H9 (cell line): ENCODE results near the gene ASXL1. TPM values are rescaled to one million over a fixed set of nuclear protein-coding genes. Genes with fewer than 3 reads are reported as not detected.

ENCODE experiments used
- DNase-seq: peaks from one replicate; pipeline ENCODE4 v3.0.0-alpha.2; 2017
- H2AFZ ChIP-seq: one replicate; pipeline ENCODE4 v1.6.1; 2013; ENCODE audit warnings: mild to moderate bottlenecking, low read length, control low read depth, moderate library complexity
- H2AK5ac ChIP-seq: 2 replicates; pipeline ENCODE4 v1.6.1; 2013; ENCODE audit warnings: low read length, control low read depth, mixed read lengths; ENCODE audit not compliant: insufficient read length
- H2BK120ac ChIP-seq: one replicate; pipeline ENCODE4 v1.6.1; 2013; ENCODE audit warnings: low read depth, mild to moderate bottlenecking, low read length, control low read depth, inconsistent platforms; ENCODE audit not compliant: poor library complexity, severe bottlenecking
- H2BK12ac ChIP-seq: 2 replicates; pipeline ENCODE4 v1.6.1; 2013; ENCODE audit warnings: low read length, control low read depth, mixed read lengths, low read depth; ENCODE audit not compliant: insufficient read length
- H2BK15ac ChIP-seq: 2 replicates; pipeline ENCODE4 v1.6.1; 2013; ENCODE audit warnings: low read depth, low read length, control low read depth
- H2BK20ac ChIP-seq: one replicate; pipeline ENCODE4 v1.6.1; 2013; ENCODE audit warnings: low read depth, mild to moderate bottlenecking, low read length, control low read depth, inconsistent platforms; ENCODE audit not compliant: poor library complexity, severe bottlenecking
- H2BK5ac ChIP-seq: 2 replicates; pipeline ENCODE4 v1.6.1; 2013; ENCODE audit warnings: low read length, control low read depth, mixed read lengths; ENCODE audit not compliant: insufficient read length
- H3K14ac ChIP-seq: 2 replicates; pipeline ENCODE4 v1.6.1; 2013; ENCODE audit warnings: low read length, control low read depth; ENCODE audit not compliant: insufficient read depth
- H3K18ac ChIP-seq: 2 replicates; pipeline ENCODE4 v1.6.1; 2013; ENCODE audit warnings: low read depth, mild to moderate bottlenecking, mixed read lengths, low read length, control low read depth; ENCODE audit not compliant: insufficient read length
- H3K23ac ChIP-seq: 2 replicates; pipeline ENCODE4 v1.6.1; 2013; ENCODE audit warnings: low read length, control low read depth, mixed read lengths, low read depth; ENCODE audit not compliant: insufficient read length
- H3K23me2 ChIP-seq: 2 replicates; pipeline ENCODE4 v1.6.1; 2013; ENCODE audit warnings: low read depth, mild to moderate bottlenecking, mixed read lengths, low read length, control low read depth; ENCODE audit not compliant: insufficient read length, poor library complexity, severe bottlenecking
- H3K27ac ChIP-seq: 2 replicates; pipeline ENCODE4 v1.5.1; 2013; ENCODE audit warnings: low read length, control low read depth, mixed read lengths, low read depth; ENCODE audit not compliant: insufficient read length
- H3K27me3 ChIP-seq: 2 replicates; pipeline ENCODE4 v1.6.1; 2013; ENCODE audit warnings: low read length, control low read depth, inconsistent platforms; ENCODE audit not compliant: insufficient read depth
- H3K4ac ChIP-seq: 2 replicates; pipeline ENCODE4 v1.6.1; 2013; ENCODE audit warnings: low read depth, mild to moderate bottlenecking, control low read depth, inconsistent platforms, low read length, moderate library complexity
- H3K4me1 ChIP-seq: 2 replicates; pipeline ENCODE4 v1.6.1; 2013; ENCODE audit warnings: low read length, control low read depth, inconsistent platforms; ENCODE audit not compliant: insufficient read depth
- H3K4me2 ChIP-seq: 2 replicates; pipeline ENCODE4 v1.6.1; 2013; ENCODE audit warnings: low read length, control low read depth, mixed read lengths; ENCODE audit not compliant: insufficient read length, insufficient read depth
- H3K56ac ChIP-seq: 2 replicates; pipeline ENCODE4 v1.6.1; 2013; ENCODE audit warnings: low read depth, mild to moderate bottlenecking, mixed read lengths, low read length, control low read depth; ENCODE audit not compliant: insufficient read length
- H3K79me1 ChIP-seq: 2 replicates; pipeline ENCODE4 v1.6.1; 2013; ENCODE audit warnings: low read depth, mild to moderate bottlenecking, moderate library complexity, low read length, control low read depth, inconsistent platforms; ENCODE audit not compliant: insufficient read depth, poor library complexity, severe bottlenecking
- H3K79me2 ChIP-seq: 2 replicates; pipeline ENCODE4 v1.6.1; 2013; ENCODE audit warnings: low read length, control low read depth, inconsistent platforms; ENCODE audit not compliant: insufficient read depth
- H3K9ac ChIP-seq: 2 replicates; pipeline ENCODE4 v1.6.1; 2013; ENCODE audit warnings: low read length, control low read depth, mixed read lengths; ENCODE audit not compliant: insufficient read length; ENCODE audit errors: extremely low read depth
- H3K9me3 ChIP-seq: one replicate; pipeline ENCODE4 v1.6.1; 2013; ENCODE audit warnings: low read depth, low read length, inconsistent platforms; ENCODE audit not compliant: control insufficient read depth
- H3T11ph ChIP-seq: one replicate; pipeline ENCODE4 v1.6.1; 2013; ENCODE audit warnings: mild to moderate bottlenecking, low read length, control low read depth, inconsistent platforms
- H4K20me1 ChIP-seq: one replicate; pipeline ENCODE4 v1.6.1; 2013; ENCODE audit not compliant: control insufficient read depth, insufficient read length, insufficient read depth
- H4K5ac ChIP-seq: 2 replicates; pipeline ENCODE4 v1.6.1; 2013; ENCODE audit warnings: low read depth, mild to moderate bottlenecking, mixed read lengths, low read length, control low read depth; ENCODE audit not compliant: insufficient read length
- H4K8ac ChIP-seq: replicated peaks from 2 replicates; pipeline ENCODE4 v1.6.1; 2013; ENCODE audit warnings: low read length, control low read depth, mixed read lengths, low read depth; ENCODE audit not compliant: insufficient read length
- H4K91ac ChIP-seq: 2 replicates; pipeline ENCODE4 v1.6.1; 2013; ENCODE audit warnings: low read depth, mild to moderate bottlenecking, moderate library complexity, mixed read lengths, low read length, control low read depth; ENCODE audit not compliant: insufficient read length
- H3K27ac Mint-ChIP-seq, 3 experiments: 2 replicates in 2 of 3; 3 replicates in 1 of 3; pipeline ENCODE4 v1.8.0; 2020 to 2021; ENCODE audit warnings: mixed read lengths in 3 of 3, mild to moderate bottlenecking in 1 of 3, moderate library complexity in 1 of 3
- H3K27me3 Mint-ChIP-seq: 2 replicates; pipeline ENCODE4 v1.8.0; 2021; ENCODE audit warnings: low read depth, mild to moderate bottlenecking, moderate library complexity, mixed read lengths
- H3K36me3 Mint-ChIP-seq, 3 experiments: 2 replicates in 2 of 3; 3 replicates in 1 of 3; pipeline ENCODE4 v1.8.0; 2020 to 2021; ENCODE audit warnings: low read depth in 3 of 3, mixed read lengths in 3 of 3; ENCODE audit not compliant: insufficient read depth in 1 of 3
- H3K4me1 Mint-ChIP-seq, 2 experiments: 2 replicates each; pipeline ENCODE4 v1.8.0; 2020; ENCODE audit warnings: mixed read lengths in 2 of 2
- H3K4me3 Mint-ChIP-seq, 2 experiments: 2 replicates in 1 of 2; 3 replicates in 1 of 2; pipeline ENCODE4 v1.8.0; 2020 to 2021; ENCODE audit warnings: mild to moderate bottlenecking in 2 of 2, mixed read lengths in 2 of 2, moderate library complexity in 1 of 2
- H3K9me3 Mint-ChIP-seq, 2 experiments: 2 replicates in 1 of 2; 3 replicates in 1 of 2; pipeline ENCODE4 v1.8.0; 2020; ENCODE audit warnings: mild to moderate bottlenecking in 2 of 2, mixed read lengths in 2 of 2, moderate library complexity in 1 of 2
- whole genome bisulfite sequencing: extraction: QIAGEN DNeasy Blood & Tissue Kit; methylation state at CpG from one replicate; pipeline ENCODE4 v1.1.7; 2013; ENCODE audit warnings: missing lambda C conversion rate, low lambda C conversion rate, mixed read lengths; ENCODE audit not compliant: insufficient read length; ENCODE audit errors: extremely low coverage; 5-methylcytosine and 5-hydroxymethylcytosine counted together
- total RNA-seq: library from RNA; stranded (reverse); gene quantifications from 2 replicates; pipeline ENCODE4 v1.2.1, GENCODE V29; 2021
- TF ChIP-seq, protein P1 (sequence below): fragments of 200-600 bp; sonication (generic); conservative IDR thresholded peaks from 3 replicates; pipeline ENCODE4 v1.8.0; 2021; ENCODE audit warnings: antibody characterized with exemption, mild to moderate bottlenecking

Gene ASXL1
- total RNA-seq, 1 experiment from 2014 or later, result 39.5 TPM

GRCh38 chr20:32312718-32313424 is 45.3 kb upstream of the ASXL1 start:
- Histone ChIP-seq H3K14ac (no peak overlapping the region), H3K23ac (no peak overlapping the region), H3K27ac (no peak overlapping the region), H3K27me3 (no peaks in the 10 kb centered on the region), H3T11ph (no peak overlapping the region), H2AFZ (no peak overlapping the region), H3K23me2 (no peaks in the 10 kb centered on the region), H3K79me1 (no peaks in the 10 kb centered on the region), H3K79me2 (no peaks in the 10 kb centered on the region), H2BK15ac (no peak overlapping the region), H4K5ac (no peak overlapping the region), H3K18ac (no peak overlapping the region), H3K9ac (no peak overlapping the region), H2BK12ac (no peak overlapping the region), H2BK20ac (no peak overlapping the region), H3K56ac (no peak overlapping the region), H2BK5ac (no peak overlapping the region), H3K9me3 (no peaks in the 10 kb centered on the region), H2BK120ac (no peak overlapping the region), H4K8ac (no peak overlapping the region), H4K91ac (no peak overlapping the region), H3K4me1 (no peaks in the 10 kb centered on the region), H4K20me1 (no peaks in the 10 kb centered on the region), H3K4ac (no peak overlapping the region), H2AK5ac (no peak overlapping the region), H3K4me2 (no peak overlapping the region)
- Mint-ChIP-seq H3K36me3 (peaks cover 2 to 37% (median 25%) of the 10 kb centered on the region in 3 experiments; a peak in 6 of 7 replicates), H3K4me3 (no peak overlapping the region), H3K9me3 (no peaks in the 10 kb centered on the region), H3K27me3 (no peaks in the 10 kb centered on the region), H3K4me1 (no peaks in the 10 kb centered on the region), H3K27ac (no peak overlapping the region)
- TF ChIP-seq, protein P1, sequence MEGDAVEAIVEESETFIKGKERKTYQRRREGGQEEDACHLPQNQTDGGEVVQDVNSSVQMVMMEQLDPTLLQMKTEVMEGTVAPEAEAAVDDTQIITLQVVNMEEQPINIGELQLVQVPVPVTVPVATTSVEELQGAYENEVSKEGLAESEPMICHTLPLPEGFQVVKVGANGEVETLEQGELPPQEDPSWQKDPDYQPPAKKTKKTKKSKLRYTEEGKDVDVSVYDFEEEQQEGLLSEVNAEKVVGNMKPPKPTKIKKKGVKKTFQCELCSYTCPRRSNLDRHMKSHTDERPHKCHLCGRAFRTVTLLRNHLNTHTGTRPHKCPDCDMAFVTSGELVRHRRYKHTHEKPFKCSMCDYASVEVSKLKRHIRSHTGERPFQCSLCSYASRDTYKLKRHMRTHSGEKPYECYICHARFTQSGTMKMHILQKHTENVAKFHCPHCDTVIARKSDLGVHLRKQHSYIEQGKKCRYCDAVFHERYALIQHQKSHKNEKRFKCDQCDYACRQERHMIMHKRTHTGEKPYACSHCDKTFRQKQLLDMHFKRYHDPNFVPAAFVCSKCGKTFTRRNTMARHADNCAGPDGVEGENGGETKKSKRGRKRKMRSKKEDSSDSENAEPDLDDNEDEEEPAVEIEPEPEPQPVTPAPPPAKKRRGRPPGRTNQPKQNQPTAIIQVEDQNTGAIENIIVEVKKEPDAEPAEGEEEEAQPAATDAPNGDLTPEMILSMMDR, result no peak
- WGBS, result no CpG with 5 or more reads among the region's 3 CpGs
- no peak for DNase-seq
